Hematopoietic multipotent progenitor cell (in vitro differentiated cells): ENCODE results near the gene SPACA6. TPM values are rescaled to one million over a fixed set of nuclear protein-coding genes. Genes with fewer than 3 reads are reported as not detected.
A peak's percentile ranks its signal among the peaks of the same experiment; 100 is the strongest.
"Not testable (repeated sequence)": the region's sequence is repeated elsewhere in the genome, so short reads cannot be mapped to it uniquely, and the experiment has no call there.

ENCODE experiments used
- DNase-seq, 3 donors: peaks; one replicate each; pipeline ENCODE4 v3.0.0-alpha.2; 2011 to 2015; ENCODE audit warnings: low read depth in 2 of 3, low spot score in 2 of 3
- small RNA-seq: library from RNA; depleted of rRNA; stranded (forward); fragments of <200 nt; gene quantifications from one replicate; pipeline ENCODE3, GENCODE V24; 2012
- total RNA-seq: library from RNA; depleted of rRNA; stranded (reverse); fragments of >200 nt; gene quantifications from one replicate; pipeline ENCODE4 v1.2.3, GENCODE V29; 2012

SPACA6 gene
- total RNA-seq, 1 donor: 1.3 TPM

DNA sequence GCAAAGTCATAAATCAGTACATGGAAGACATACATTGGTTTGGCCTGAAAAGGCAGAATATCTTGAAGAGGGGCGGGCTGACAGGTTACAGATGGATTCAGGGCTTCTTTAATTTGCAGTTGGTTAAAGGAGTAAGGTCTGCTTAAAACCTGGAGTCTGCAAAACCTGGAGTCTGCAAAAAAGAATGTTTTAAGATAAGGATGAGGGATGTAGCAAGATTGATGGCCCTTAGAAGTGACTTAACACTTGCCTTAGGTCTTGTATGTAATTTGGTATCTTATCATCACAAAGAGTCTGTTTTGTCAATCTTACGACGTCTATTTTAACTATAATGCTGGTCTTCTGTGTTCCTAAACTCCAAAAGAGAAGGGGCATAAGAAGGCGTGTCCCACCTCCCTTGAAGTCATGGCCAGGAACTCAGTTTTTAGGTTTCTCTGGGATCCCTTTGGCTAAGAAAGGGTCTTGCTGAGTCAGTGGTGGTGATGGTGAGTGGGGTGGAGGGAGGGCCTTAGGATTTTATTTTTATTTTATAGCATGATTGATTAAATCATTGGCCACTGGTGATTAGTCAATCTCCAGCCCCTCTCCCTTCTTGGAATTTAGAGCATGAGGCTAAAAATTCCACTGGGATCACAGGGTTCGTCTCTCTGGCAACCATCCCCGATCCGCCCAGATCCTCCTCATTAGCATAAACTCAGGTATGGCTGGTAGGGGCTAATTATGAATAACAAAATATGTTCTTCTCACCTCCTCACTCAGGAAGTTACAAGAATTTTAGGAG lies 40.8 kb downstream of the SPACA6 start:
- no peak for DNase-seq

DNA sequence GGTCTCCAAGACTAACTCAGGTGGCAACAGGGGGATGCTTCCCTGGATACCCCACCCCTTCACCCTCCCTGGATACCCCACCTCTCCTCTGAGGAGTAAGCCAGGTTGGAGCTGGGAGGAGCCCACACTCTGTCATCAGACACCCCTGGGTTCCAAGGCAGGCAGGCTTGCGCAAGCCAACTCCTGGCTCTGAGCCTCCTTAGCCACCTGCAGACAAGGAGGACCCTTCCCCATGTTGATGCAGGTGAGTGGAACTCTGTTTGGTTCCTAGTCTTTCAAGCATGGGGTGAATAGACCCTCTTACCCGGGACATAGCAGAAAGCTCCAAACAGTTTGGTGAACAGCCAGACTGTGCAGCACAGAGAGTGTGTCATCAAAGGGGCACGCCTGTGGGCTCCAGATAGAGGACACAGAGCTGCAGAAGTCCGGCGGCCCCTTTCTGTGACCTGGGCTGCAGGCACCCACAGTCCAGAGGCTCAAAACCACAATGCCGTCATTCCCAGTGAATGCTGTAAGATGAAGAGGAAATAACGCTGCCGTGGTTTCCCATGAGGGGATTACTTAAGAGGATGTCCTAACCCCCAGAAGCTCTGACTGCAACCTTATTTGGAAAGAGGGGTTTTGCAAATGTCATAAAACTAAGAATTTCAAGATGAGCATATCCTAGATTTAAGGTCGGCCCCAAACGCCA lies 42.8 kb downstream of the SPACA6 start:
- DNase-seq: peak in 2 of 3 donors; percentile 54 to 56

DNA sequence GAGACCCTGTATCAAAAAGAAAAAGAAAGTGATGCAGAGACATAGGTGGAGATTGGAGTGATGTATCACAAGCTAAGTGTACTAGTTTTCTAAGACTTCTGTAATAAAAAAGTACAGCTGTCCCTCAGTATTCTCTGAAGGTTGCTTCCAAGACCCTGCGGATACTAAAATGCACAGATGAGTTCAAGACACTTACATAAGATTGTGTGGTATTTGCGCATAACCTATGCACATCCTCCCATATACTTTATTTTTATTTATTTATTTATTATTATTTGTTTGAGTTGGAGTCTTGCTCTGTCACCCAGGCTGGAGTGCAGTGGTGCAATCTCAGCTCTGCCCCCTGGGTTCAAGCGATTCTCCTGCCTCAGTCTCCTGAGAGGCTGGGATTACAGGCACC lies 44.3 kb downstream of the SPACA6 start:
- no peak for DNase-seq

DNA sequence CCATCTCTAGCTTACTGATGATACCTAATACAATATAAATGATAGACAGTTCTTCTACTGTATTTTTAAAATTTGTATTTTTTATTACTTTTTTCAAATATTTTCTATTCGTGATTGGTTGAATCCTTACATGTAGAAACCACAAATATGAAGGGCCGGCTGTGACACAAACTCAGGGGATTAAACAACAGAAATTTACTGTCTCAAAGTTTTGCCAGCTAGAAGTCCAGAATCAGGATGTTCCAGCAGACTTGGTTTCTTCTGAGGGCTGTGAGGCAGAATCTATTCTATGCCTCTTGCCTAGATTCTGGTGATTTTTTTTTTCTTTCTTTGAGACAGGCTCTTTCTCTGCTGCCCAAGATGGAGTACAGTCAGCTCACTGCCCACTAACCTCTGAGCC lies 44.8 kb downstream of the SPACA6 start:
- no peak for DNase-seq

GRCh38 chr19:51738523-51738922 lies 45.4 kb downstream of the SPACA6 start:
- DNase-seq: not testable (repeated sequence)

DNA sequence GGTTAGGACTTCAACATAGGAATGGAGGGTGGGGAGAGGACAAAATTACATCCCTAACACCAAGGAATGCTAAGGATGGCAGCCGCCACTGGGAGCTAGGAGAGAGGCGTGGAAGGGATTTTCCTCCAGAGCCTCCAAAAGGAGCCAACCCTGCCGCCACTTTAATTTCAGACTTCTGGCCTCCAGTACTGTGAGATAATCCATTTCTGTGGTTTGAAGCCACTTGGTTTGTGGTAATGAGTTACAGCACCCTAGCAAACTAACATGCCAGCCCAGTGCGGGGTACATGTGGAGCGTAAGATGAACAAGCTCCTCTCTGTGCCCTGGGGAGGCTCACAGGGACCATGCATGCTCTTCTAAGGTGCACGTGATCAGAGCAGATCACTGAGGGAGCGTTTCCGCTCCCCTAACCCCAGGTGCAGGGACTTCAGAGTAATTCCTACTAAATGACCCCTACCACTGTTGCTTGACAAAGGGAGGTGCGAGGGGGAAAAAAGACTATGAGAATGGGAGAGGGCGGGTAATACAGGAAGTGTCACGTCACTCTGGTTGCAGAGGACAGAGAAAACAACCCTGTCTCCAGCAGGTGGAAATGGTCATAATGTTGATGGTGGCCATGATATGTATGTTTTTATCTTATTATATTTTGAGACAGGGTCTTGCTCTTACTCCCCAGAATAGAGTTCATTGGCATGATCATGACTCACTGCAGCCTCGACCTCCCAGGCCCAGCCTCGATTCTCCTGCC lies 46.5 kb downstream of the SPACA6 start:
- DNase-seq: no peak

DNA sequence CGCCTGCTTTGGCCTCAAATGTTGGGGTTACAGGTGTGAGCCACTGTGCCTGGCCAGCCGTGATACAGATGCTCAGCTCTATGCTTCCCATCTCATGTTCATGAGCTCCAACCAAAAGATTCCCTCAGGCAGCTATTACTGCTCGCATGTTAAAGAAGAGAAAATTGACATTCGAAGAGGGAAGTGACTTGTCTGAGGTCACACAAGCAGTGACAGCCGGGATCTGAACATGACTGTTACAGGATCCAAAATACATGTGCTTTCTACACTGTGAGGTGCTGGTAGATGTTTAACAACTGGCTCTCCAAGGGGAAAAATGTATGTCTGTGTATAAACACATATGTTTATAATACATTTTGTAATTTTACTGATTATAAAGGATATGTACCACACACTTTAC lies 47.2 kb downstream of the SPACA6 start:
- no peak for DNase-seq

- no peak for DNase-seq
Observed at GRCh38 chr19:51742789-51743188, 49.7 kb downstream of the SPACA6 start.

GRCh38 chr19:51743405-51743804 lies 50.3 kb downstream of the SPACA6 start:
- no peak for DNase-seq

GRCh38 chr19:51746731-51747130 lies 53.6 kb downstream of the SPACA6 start:
- DNase-seq: no peak

DNA sequence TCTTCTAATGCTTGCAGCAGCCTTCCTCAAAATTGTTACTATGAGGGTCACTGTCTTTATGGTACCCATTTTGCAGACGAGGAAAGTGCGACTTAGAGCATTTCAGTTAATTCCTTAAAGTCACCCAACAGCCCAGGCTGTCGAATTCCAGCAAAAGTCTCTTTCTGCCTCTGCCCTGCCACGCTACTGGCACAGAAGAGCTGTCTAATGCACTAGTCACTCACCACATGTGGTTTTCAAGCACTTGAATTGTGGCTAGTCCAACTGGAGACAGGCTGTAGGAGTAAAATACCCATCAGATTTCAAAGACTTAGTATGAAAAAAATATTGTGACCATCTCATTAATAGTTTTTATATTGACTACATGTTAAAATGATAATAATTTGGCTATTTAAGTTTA lies 56.8 kb downstream of the SPACA6 start:
- no peak for DNase-seq

GRCh38 chr19:51750400-51751094 lies 57.4 kb downstream of the SPACA6 start:
- DNase-seq: no peak

- no peak for DNase-seq
Observed at GRCh38 chr19:51751655-51752054, 58.5 kb downstream of the SPACA6 start, which contains the start of gene FPR1. TSS of gene FPR1 (minus strand) at chr19:51751878. CDS start at chr19:51746994, 4,884 bp downstream.

GRCh38 chr19:51754109-51754508 lies 61.0 kb downstream of the SPACA6 start:
- DNase-seq: no peak

DNA sequence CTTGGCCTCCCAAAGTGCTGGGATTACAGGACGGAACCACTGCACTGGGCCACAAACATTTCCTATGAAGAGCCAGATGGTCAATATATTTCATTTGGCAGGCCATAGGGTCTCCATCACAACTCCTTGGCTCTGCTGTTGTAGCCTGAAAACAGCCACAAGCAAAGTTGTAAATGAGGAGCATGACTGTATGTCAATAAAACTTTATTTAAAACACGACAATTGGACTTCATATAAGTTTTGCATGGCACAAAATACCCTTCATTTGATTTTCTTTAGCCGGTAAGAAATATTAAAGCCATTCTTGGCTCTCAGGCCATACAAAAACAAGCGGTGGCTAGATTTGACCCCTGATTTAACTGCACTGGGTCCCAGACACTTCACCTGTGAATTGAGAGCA lies 61.6 kb downstream of the SPACA6 start:
- no peak for DNase-seq

Small RNAs within 50 kb of the gene (small RNA-seq; reads per million reads assigned to genes)
- gene AC018755.2 (not detected), gene MIR125A (not detected), gene MIR99B (not detected), gene MIRLET7E (not detected)

Other genes starting within 250 kb of the SPACA6 start
- 0.27 TPM for gene SIGLEC8, start 234.9 kb upstream of the SPACA6 start, total RNA-seq
- not detected for gene CEACAM18, start 214.8 kb upstream of the SPACA6 start, total RNA-seq
- gene SIGLEC12, start 191.5 kb upstream of the SPACA6 start, total RNA-seq: 1.1 TPM
- 0.54 TPM for gene SIGLEC6, start 161.7 kb upstream of the SPACA6 start, total RNA-seq
- 2.7 TPM for gene ZNF175, start 122.0 kb upstream of the SPACA6 start, total RNA-seq
- 2.2 TPM for gene SIGLEC5, start 62.9 kb upstream of the SPACA6 start, total RNA-seq
- 2.7 TPM for gene SIGLEC14, start 46.5 kb upstream of the SPACA6 start, total RNA-seq
- gene HAS1, start 30.7 kb downstream of the SPACA6 start, total RNA-seq: under 0.01 TPM
- 7.3 TPM for gene FPR1, start 58.5 kb downstream of the SPACA6 start, total RNA-seq
- 0.54 TPM for gene FPR2, start 67.8 kb downstream of the SPACA6 start, total RNA-seq
- 0.27 TPM for gene FPR3, start 101.8 kb downstream of the SPACA6 start, total RNA-seq
- 8.6 TPM for gene ZNF577, start 194.6 kb downstream of the SPACA6 start, total RNA-seq
- gene ZNF649, start 211.7 kb downstream of the SPACA6 start, total RNA-seq: 7.5 TPM
- 3.5 TPM for gene ZNF613, start 234.1 kb downstream of the SPACA6 start, total RNA-seq